Stimulated activated CD4-positive, alpha-beta T cell treated with anti-CD3 and anti-CD28 coated beads, Interleukin-4, amount 100 ng/mL, for 4 hours (primary cell): ENCODE measurements around the gene PDP2.

ENCODE experiments used
- DNase-seq, 2 experiments: peaks; one replicate each; pipeline ENCODE4 v3.0.0-alpha.2; 2020

PDP2 gene

DNA sequence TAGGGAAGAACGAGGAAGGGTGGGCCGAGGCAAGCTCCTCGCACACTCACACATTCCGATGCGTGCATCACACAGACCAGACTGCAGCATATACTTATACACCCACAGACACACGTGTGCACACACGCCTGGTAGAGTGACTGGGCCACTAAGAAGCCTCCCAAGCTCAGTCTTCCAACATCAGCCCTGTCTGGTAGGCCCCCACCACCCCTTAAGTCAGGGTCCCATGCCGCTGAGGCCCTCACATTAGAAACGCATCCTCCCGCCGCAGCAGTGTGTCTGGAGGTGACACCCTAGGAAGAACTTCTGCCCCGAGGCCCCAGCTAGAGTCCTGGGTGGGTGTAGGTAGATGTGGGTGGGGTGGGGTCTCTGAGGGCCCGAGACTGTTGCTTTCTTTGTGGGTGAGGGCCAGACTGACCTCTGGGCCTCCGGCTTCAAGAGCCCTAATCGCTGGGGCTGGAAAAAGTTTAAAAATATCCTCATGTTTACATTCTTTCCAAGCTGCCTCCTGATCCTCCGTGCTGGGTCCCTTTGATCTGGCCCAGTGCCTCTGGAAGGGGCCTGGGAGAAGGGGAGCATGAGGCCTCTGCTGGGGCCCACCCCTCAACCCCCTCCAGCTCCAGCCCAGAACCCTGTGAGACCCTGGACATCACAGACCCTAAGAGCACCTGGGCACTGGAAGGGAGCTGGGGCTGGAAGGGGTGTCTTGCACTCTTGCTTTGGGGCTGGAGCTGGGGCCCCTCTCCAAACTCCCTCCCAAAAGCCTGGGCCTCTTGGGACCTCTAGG lies 24.7 kb downstream of the PDP2 start:
- DNase-seq, result no peak

DNA sequence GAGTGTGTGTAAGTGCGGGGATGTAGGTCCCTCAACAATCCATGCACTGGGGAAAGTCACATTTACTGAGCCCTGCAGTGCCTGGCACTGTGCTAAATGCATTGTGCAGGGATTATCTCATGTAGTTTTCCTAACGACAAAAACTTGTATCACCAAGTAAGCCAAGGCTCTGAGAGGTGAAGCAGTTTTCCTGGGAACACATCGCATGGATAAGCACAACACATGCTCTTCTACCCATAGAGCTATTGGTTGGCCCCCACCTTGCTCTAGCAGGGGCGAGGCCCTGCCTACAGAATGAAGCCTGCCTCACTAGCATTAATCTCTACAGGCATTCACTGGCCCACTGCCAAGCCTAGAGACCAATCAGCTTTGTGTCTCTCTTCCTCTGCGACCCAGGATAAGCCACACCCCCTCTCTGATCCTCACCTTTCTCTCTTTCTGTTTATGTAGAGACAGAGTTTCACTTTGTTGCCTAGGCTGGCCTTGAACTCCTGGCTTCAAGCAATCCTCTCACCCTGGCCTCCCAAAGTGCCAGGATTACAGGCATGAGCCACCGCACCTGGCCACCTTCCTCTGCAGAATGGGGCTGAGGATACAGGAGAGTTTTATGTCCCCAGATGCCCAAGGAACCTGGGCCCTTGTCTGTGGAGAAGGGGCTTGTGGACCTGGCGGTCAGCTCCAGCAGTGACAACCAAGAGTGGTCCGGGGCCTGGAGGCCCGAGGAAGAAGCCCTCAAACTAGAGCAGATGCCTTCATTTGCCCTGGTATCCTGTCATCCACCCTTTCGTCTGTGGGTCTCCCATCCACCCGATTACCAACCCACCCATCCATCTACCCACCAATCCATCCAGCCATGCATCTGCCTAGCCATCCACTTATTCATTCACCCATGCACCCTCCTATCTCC lies 25.6 kb downstream of the PDP2 start:
- DNase-seq, result peak; percentile 22 to 28

DNA sequence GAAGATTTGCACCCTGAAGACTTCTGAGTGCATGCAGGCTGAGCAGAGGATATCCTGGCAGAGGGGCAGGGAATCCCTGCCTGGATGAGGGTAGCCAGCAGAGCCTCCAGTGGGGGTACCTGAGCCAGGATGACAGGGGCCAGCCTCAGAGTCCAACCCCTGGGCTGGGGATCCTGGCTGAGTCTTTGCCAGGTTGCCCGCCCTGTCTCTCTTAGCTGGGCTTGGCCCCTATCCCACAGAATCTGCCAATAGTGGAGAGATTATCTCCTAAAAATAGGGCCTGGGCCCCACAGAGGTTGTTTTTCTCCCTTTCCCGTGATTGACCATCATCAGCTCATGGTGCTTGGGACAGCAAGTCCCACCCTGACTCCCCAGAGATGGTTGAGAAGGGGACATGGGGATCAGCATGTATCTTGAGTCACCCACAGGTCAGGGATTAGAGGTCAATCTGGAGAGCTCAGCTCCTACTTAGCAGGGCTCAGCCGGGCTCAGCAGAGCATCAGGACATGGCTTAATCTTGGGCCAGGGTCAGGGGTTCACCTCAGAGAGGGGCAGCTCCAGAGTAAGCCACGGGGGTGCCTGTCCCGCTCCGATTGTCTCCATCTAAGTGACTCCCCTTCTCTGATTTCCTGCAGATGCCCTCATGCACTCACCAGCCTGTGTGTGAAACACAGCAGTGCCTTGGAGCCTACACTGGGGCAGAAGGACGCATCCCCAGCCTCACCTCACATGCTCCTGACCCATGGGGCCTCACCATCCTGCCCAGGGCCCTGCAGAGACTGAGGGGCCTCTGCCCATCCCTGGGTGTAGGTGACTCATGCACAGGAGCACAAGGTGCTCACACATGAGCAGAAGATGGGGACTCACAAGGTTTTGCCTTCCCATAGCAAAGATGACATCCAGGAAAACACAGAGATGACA lies 26.9 kb downstream of the PDP2 start:
- no peak for DNase-seq

DNA sequence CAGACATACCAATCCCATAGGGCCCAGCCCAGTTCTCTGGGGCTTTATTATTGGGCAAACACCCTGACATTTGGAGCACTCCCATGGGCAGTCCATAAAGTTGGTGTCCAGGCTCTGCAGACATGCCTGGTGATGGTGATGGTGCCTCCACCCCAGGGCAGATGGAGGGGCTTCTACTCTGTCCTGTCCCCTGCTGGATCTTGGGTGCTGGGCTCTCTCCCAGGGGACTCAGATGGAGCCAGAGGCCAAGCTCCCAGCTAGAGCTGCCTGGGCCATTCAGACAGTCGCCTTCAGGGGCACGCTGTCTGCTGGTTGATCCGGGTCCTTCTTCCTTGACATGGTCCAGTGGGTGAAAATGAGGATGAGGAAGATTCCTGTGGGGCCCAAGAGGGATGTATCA lies 27.8 kb downstream of the PDP2 start:
- no peak for DNase-seq

DNA sequence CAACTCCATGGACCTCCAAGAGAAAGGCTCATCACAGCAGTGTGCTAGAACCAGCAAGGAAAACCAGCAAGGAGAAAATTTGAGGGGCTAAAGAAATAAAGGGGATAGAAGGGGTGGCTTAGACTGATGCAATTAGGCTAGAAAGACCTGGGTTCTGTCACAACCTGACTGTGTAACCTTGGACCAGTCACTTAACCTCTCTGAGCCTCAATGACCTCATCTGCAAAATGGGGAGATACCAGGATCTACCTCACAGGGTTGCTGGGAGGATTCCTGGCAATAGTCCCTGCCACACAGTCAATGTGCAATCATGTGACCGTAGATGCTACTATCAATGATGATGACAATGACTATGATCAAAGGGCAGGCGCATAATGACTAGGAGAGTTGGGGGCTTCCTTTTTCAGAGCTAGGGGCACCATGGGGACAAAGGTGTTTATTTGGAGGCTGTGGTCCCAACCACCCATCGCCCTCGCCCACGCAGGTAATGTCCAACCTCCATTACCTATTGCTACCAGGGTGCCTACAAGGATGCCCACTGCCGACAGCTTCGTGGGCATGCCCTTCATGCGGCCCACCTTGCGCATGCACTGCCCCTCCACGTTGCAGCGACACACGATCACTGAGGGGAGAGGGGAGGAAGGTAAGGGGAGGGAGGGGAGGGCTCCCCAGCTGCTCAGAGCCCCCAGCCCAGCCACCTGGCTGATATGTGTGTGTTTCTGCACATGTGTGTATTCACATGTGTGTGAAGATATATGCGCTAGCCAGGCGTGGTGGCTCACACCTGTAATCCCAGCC lies 28.6 kb downstream of the PDP2 start:
- DNase-seq, result no peak

DNA sequence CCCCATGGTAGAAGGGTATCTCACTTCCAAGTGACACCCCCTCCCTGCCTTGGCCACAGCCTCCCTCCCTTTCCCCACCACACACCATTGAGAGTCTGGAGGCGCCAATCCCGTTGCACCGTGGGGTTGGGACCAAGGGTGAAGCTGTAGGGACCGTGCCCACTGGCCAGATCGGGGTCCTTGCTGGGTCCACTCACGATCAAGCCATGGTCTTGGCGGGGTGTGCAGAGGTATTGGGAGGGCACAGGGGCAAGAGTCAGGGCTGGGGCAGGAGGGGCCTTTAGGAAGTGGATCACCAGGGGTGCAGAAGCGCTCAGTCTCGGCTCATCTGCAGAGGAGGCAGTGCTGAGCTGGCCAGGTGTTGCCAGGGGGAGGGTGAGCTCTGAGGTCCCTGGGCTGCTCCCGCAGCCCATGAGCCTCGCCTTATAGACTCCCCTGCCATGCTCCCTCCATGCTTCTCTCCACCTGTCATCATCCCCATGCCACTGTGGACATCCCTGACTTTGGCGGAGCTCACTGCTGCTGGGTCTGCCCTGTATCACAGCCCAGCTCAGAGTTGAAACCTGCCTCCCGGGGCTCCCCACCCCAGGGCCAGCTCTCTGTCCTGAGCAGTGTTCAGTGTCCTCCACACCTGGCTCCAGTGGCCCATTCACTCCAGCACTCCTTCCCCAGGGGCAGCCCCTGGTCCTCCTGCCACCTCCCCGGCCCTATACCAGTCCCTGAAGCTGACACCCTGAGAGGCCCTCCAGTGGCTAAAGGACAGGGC lies 30.0 kb downstream of the PDP2 start:
- DNase-seq, result no peak

DNA sequence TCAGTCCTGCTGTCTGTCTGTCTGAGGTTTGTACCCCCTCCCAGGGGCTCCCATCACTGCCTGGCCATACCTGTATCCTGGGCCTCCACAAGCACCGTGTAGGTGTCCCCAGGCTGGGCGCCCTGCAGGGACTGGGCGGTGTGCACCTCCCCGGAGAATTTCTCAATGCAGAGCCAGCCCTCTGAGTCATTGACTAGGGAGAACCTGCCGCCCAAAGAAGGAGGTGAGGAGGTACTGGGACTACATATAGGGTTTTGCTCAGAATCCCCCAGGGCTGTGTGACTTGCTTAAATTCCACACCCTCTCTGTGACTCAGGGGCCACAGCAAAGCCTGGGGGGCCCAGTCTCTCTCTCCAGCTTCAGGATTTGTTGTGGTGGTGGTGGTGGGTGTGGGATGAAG lies 30.8 kb downstream of the PDP2 start:
- no peak for DNase-seq

DNA sequence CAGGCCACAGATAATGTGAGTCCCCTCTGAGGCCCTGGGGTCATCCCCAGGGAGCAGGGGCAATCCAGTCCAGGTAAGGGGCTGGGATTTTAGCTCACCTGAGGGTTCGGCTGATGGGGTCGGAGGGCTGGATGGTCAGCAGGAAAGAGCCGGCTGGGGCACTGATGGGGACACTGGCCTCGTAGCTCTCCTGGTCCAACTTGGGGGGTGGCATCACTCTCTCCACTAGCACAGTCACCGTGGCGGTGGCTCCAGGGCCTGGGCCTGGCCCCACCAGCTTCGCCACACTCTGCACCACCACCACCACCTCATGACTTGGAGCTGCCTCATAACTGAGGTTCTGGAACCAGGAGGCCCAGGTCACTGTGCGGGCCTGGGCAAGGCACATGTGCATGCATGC lies 31.5 kb downstream of the PDP2 start:
- no peak for DNase-seq

DNA sequence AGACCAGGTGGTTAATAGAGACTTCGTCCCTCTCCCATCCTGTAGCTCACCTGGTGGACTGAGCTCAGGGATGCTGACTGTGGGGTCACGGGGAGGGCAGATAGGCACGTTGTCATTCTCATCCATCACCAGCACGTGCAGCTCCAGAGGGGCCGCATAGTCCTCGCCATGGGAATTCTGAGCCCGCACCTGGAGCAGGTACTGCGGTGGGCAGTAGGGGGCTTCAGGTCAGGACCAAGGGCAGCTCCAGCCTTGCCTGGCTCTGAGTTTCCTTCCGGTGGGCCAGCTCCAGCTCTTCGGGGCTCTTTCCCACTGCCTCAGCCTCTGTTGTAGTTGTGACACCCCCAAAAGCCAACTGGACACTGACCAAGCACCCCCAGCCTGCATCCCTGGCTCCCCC lies 32.8 kb downstream of the PDP2 start:
- no peak for DNase-seq

DNA sequence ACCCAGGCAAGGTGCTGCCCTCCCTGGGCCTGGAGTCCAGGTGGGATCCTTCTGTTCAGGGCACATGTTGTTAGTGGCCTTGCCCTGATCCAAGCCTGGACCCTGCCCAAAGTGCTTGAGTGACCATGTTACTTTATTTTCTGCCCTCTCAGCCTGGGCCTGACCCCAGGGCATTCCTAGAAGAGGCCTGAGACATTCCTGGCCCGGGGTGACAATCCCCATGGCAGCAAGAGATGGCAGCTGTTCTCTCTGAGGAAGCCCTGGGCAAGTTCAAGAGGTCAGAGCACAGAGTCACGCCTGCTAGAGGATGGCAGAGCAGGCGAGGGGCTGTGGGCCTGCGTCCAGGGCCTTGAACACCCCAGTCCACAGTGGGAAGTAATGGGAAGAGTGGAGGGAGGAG lies 33.4 kb downstream of the PDP2 start:
- no peak for DNase-seq

DNA sequence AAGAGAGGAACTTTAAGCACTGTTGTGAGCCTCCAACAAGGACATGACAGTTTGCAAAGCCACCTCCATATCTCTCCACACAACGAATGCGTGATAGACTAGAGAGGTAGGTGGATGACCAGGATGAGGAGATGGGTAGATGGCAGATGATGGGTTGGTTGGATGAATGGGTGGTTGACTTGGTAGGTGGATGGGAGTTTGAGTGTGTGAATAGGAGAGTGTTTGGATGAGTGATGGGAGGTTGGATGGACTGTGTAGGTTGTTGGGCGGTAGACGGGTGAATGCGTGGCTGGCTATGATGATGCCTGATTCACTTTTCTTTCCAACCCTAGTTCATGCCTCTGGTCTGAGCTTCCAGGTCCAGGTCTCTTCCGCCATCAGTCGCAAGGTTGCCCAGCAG lies 34.2 kb downstream of the PDP2 start:
- no peak for DNase-seq

DNA sequence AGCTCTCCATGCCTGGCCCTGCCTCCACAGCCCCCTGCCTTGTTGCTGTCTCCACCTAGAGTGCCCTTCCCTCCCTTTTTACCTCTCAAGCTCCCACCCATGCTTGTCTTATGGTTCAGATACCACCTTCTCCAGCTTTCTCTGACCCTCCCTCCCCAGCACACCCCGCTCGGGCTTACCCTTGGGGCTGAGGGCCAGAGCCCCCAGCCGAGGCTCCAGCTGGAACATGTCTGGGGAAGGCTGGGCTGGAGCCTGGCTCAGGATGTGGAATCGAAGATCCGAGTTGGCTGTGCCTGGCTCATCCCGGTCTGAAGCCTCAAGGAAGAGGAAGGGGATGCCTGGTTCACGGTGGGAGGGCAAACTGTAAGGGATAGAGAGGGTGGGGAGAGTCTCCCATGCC lies 34.7 kb downstream of the PDP2 start:
- no peak for DNase-seq

DNA sequence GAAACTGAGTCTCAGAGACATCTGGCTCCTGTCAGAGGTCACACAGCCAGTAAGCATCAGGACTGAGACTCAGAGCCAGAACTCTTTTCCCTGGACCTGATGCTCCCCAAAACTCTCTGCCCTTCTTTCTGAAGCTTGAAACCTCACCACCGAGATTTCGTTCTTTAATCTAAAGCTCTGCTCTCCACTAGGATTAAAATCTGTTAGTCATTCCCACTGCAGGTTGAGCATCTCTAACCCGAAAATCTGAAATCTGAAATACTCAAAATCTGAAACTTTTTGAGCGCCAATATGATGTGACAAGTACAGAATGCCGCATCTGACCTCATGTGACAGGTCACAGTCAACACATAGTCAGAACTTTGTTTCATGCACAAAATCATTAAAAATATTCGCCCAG lies 36.2 kb downstream of the PDP2 start:
- no peak for DNase-seq

DNA sequence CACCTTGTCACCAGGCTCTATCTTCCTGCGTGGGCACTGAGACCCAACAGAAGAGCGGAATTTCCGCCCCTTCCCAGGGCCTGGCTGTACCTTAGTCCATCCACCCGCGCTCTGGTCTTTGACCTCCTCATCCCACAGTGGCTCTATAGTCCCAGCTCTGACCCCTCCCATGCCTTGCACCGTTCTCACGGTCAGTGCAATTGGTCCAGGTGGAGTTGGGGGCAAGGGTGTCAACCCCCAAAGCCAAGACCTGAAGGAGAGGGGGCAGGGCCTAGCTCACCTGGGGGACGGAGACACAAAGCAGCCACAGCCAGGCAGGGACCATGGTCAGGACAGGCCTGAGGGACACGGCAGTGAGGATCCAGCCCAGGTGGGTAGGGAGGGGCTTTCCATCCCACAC lies 37.4 kb downstream of the PDP2 start:
- DNase-seq, result no peak

DNA sequence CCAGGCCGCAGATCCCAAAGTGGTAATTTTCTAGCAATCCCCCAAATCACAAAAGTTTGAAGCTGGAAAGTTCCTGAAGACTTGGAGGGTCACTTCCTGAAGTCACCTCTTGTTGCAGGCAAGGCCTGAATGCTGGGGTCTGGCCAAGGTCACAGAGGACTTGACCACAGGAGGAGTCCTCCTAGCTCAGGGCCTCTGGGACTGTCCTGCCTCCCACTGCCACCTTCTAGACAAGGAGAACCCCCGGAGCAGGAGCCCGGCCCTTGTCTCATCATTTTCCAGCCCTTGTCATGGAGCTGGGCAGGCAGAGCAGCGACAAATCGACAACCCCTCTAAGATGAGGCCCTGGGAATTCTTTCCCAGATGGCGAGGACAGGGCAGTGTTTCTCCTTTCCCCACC lies 38.0 kb downstream of the PDP2 start:
- DNase-seq, result no peak

DNA sequence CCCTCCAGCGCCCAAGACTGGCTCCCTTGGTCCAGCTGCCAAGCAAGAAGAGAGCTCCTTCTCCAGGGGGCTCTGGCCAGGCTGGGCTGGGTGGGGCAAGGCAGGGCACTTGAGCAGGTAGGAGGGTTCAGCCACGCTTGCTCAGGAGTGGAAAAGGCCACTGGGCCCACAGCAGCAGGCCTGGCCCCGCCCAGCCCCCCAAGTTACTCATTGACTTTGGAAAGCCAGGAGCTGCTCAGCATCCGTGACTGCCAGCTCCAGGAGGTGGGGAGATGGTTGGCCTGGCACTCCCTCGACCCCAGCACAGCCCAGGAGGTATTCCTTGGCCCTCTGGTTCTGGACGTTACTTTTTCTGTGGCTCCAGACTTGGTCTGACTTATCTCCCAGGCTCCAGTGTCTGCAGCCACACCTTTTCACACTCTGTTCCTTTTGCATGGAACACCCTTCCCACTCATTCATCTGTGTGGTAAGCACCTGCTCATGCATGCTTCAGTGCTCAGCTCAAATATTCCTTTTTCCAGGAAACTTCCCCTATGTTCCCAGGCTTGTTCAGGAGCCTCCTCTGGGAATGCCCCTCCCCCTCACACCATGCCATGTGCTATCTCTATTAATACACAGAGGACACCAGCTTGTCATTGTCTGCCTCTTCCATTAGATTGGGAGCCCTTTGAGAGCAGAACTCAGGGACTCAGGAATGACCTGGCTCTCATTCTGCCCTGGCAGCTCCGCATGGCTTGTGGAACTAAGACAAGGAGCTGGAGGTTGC lies 38.7 kb downstream of the PDP2 start, which contains the start of gene CDH16:
Gene CDH16, minus strand, starts transcription at position 83 of the 766 bp plus-strand sequence. CDS start 820 bp downstream, outside the sequence.
- no peak for DNase-seq

DNA sequence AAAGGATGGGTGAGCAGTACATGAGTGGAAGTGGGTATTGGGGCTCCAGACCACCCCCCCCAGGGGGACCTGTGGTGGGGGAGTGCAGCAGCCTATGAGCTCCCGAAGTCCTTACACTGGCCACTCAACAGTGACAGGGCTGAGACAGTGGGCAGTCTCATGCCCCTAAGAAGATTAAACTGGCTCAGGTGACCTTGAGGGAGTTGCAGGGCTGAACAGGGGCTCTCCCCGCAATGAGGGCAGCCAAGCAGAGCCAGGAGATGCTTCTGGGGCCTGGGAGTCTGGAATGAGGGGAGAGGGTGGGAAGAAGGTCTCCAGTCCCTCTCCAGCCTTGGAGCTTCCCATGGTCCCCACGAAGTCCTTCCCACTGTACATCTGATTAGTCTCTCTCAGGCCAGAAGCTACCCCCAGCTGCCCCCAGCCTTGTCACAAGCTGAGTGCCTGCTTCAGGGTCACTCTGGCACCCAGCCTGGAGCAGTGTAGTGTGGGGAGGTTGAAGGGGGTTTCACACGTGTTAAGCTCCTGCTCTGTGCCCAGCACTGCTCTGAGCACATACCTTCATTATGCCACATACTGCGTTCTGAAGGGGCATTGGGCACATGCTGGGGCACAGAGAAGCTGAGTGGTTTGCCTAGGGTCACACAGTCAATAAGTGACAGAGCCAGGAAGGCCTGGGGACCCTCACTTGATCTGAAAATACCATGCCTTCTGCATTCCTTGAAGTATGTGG lies 39.4 kb downstream of the PDP2 start:
- no peak for DNase-seq

DNA sequence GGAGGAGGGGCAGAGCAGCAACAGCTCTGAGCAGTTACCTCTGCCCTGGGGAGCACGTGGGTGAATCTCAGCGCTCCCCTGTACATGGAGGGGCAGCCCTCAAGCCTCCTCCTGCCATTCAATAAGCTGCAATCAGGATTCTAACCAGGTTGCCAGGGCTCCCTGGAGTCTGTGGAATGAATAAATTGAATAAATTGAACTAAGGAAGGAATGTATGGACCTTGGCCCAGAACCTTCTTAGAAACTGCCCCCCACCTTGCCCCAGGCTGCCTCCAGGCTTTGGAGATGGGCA lies 39.9 kb downstream of the PDP2 start:
- DNase-seq, result no peak

DNA sequence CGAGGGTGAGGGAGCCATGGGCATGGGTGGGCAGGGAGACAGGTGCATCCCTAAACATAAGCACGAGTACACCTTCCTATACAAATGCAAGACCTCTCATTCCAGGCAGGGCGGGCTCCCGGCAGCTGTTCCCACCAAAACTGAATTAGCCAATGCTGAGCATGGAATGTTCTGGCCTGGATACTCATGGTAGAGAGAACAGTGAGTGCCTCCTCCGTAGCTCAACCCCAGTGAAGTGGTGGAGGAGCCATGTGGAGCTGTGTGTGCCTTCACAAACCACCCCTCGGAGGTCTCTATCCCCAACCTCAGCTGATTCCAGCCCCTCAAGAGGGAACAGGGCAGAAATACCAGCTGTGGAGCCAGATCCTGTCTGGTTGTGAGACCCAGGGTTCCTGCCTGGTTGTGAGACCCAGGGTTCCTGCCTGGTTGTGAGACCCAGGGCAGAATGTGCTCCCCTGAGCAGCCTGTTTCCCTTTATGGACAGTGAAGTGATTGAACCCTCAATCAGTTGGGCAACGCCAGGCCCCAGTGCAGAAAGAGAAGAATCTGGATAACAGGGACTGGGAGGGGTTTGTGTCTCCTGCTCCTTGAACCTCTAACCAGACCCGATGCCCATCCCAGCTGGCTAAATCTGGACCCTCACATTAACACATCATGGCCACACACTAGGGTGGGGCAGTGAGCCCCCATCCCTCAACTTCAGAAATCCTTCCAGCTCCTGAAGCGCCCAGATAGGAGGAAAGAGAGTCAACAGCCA lies 40.8 kb downstream of the PDP2 start:
- DNase-seq, result no peak
